ENCODE results near the gene FTO.
A peak's percentile ranks its signal among the peaks of the same experiment; 100 is the strongest.

Gene FTO

DNA sequence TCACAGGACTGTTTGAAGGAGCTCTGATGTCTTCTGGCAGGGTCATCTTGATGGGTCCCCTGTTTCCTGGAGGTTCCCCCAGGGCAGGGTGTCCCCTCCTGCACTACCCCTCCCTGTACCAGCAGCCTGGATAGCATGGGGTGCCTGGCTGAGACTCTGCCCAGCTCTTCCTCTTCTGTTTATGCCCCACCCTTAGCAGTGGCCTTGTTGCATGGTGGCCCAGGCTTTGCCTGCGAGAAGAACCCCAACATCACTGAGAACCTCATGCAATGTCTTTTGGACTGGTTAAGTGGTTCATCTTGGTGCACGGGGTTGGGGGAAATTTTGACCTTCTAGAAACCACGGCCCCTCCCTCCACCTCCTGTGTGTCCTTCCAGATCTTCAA lies 460.8 kb downstream of the FTO start:
- H3K18ac ChIP-seq (ENCODE audit: low read length): peak overlapping the region; percentile 68
- H3K36me3 ChIP-seq (replicated peaks in 1 of 2; ENCODE audit: control insufficient read depth in 2 of 2, insufficient read depth in 2 of 2, low read length in 2 of 2): no peaks in the 10 kb centered on the region
- H4K8ac ChIP-seq (ENCODE audit: low read depth, low read length): no peak overlapping the region
- H3K4me2 ChIP-seq (ENCODE audit: insufficient read depth, low read length, poor library complexity, severe bottlenecking): no peak overlapping the region
- H3K4me3 ChIP-seq (ENCODE audit: low read length in 2 of 2): no peak overlapping the region
- peaks cover 4 to 6% of the 10 kb centered on the region in 2 donors for H3K4me1 ChIP-seq (ENCODE audit: control insufficient read depth in 2 of 2, insufficient read depth in 1 of 2, low read depth in 1 of 2, low read length in 2 of 2)
- H4K91ac ChIP-seq (ENCODE audit: low read depth, low read length, poor library complexity): no peak overlapping the region
- H2AFZ ChIP-seq (ENCODE audit: low read length): no peak overlapping the region
- no peak for DNase-seq (ENCODE audit: low spot score)
- peaks cover 0 to 5% (median 0%) of the 10 kb centered on the region in 3 experiments for H3K27me3 ChIP-seq (ENCODE audit: control insufficient read depth in 3 of 3, insufficient read depth in 3 of 3, low read depth in 1 of 3, low read length in 3 of 3)
- peak overlapping the region; percentile 26 for H3K9ac ChIP-seq (ENCODE audit: low read depth, low read length, poor library complexity)
- no CpG with 5 or more reads among the region's 3 CpGs for WGBS, 2 donors (ENCODE audit: extremely low coverage in 2 of 2, insufficient read length in 2 of 2, insufficient replicate concordance in 1 of 2)
- no peak overlapping the region for H3K14ac ChIP-seq (ENCODE audit: low read length)
- no peak overlapping the region for H2AK5ac ChIP-seq (ENCODE audit: low read depth, low read length)
- no peak overlapping the region for H3K27ac ChIP-seq (replicated peaks; ENCODE audit: low read length)
- H2BK12ac ChIP-seq (ENCODE audit: low read length): peak overlapping the region; percentile 36
- H3K4ac ChIP-seq (ENCODE audit: low read length): no peak overlapping the region
- H2BK15ac ChIP-seq (ENCODE audit: low read length): no peak overlapping the region
- no peaks in the 10 kb centered on the region for H3K79me1 ChIP-seq (ENCODE audit: low read depth, low read length)
- H2BK5ac ChIP-seq (ENCODE audit: low read length): no peak overlapping the region
- no peak overlapping the region for H2BK120ac ChIP-seq (ENCODE audit: low read depth, low read length)
- H3K23ac ChIP-seq (ENCODE audit: low read depth, low read length, poor library complexity): no peak overlapping the region
- H3K9me3 ChIP-seq (replicated peaks in 1 of 2; ENCODE audit: control insufficient read depth in 2 of 2, insufficient read depth in 1 of 2, low read depth in 1 of 2, low read length in 2 of 2): peaks cover 1 to 3% of the 10 kb centered on the region in 2 donors

DNA sequence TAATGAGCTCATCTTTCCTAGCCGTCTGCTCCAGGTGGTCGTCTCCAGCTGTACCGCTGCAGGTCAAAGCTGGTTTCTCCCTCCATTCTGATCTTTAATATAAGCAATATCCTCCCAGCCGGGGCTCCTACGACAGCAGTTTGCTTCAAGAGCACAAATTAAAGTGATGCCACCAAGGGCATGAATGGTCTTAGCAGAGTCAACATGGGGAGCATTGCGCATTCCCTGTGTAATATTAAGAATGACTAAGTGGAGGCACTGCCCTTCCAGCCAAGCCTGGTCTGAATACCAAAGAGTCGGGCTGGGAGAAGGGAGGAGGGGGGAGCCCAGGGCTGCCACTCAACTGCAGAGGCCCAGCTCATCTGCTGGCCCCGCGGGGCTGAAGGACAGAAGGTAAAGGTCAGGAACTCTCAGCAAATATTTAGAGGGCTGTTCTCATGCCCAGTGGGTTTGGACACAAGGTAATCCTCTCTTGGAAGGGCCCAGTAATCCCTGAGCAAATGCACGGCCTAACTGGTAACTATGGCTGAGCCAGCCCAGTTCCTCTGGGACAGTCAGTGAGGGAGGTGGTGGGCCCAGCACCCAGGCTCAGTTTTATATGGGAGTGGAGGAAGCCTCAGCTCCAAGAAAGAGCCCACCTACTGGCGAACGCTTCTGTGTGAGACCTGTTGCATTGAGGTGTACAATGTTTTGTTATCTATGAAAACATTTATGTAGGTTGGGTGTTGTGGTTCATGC lies 461.4 kb downstream of the FTO start:
- Histone ChIP-seq H3K18ac (ENCODE audit: low read length) (peak overlapping the region; percentile 82), H4K8ac (ENCODE audit: low read depth, low read length) (no peak overlapping the region), H2AK5ac (ENCODE audit: low read depth, low read length) (no peak overlapping the region), H3K9ac (ENCODE audit: low read depth, low read length, poor library complexity) (no peak overlapping the region), H3K4me2 (ENCODE audit: insufficient read depth, low read length, poor library complexity, severe bottlenecking) (no peak overlapping the region), H3K23ac (ENCODE audit: low read depth, low read length, poor library complexity) (no peak overlapping the region), H2BK12ac (ENCODE audit: low read length) (no peak overlapping the region), H2BK15ac (ENCODE audit: low read length) (no peak overlapping the region), H3K4me3 (ENCODE audit: low read length in 2 of 2) (no peak overlapping the region), H3K27ac (replicated peaks; ENCODE audit: low read length) (no peak overlapping the region), H2BK5ac (ENCODE audit: low read length) (no peak overlapping the region), H3K27me3 (ENCODE audit: control insufficient read depth in 3 of 3, insufficient read depth in 3 of 3, low read depth in 1 of 3, low read length in 3 of 3) (peaks cover 0 to 5% (median 0%) of the 10 kb centered on the region in 3 experiments), H2AFZ (ENCODE audit: low read length) (peak overlapping the region; percentile 51), H3K36me3 (replicated peaks in 1 of 2; ENCODE audit: control insufficient read depth in 2 of 2, insufficient read depth in 2 of 2, low read length in 2 of 2) (no peaks in the 10 kb centered on the region), H3K4me1 (ENCODE audit: control insufficient read depth in 2 of 2, insufficient read depth in 1 of 2, low read depth in 1 of 2, low read length in 2 of 2) (peaks cover 4 to 6% of the 10 kb centered on the region in 2 donors), H3K9me3 (replicated peaks in 1 of 2; ENCODE audit: control insufficient read depth in 2 of 2, insufficient read depth in 1 of 2, low read depth in 1 of 2, low read length in 2 of 2) (peaks cover 1 to 3% of the 10 kb centered on the region in 2 donors), H3K4ac (ENCODE audit: low read length) (no peak overlapping the region), H4K91ac (ENCODE audit: low read depth, low read length, poor library complexity) (no peak overlapping the region), H2BK120ac (ENCODE audit: low read depth, low read length) (no peak overlapping the region), H3K14ac (ENCODE audit: low read length) (peak overlapping the region; percentile 39), H3K79me1 (ENCODE audit: low read depth, low read length) (no peaks in the 10 kb centered on the region)
- DNase-seq (ENCODE audit: low spot score): no peak
- no CpG with 5 or more reads among the region's 12 CpGs for WGBS, 2 donors (ENCODE audit: extremely low coverage in 2 of 2, insufficient read length in 2 of 2, insufficient replicate concordance in 1 of 2)

DNA sequence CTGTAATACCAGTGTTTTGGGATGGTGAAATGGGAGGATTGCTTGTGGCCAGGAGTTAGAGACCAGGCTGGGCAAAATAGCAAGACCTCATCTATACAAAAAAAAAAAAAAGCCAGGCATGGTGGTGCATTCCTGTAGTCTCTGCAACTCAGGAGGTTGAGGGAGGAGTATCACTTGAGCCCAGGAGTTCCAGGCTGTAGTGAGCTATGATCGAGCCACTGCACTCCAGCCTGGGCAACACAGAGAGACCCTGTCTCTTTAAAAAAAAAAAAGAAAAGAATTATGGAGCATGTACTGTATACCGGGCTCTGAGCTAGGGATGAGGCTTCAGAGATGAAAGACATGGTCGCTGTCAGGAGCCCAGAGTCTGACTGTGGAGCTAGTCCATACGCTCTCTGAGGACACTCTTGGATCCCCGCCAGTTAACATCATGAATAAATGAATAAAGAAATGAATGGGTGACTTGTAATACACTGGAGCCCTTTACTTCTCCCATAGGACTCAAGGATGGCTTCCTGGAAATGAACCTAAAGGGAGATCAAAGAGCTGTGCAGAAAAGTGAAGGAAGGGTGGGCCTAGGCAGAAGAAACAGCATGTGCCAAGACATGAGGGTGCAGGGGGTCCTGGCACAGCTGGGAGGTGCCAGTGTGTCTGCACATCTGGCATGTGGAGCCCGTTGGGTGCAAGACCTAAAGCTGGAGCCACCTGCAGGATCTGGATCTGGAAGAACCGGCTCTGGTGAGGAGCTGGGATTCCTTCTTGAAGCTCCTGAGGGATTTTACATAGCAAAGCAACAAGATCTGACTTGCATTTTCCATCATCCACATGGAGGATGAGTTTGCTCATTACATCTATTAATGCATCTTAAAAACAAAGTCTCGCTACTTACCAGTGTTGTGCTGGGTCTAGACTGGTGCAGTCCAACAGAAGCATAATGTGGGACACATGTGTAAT lies 462.2 kb downstream of the FTO start:
- Histone ChIP-seq H2BK120ac (ENCODE audit: low read depth, low read length) (no peak overlapping the region), H3K79me1 (ENCODE audit: low read depth, low read length) (no peaks in the 10 kb centered on the region), H3K4me2 (ENCODE audit: insufficient read depth, low read length, poor library complexity, severe bottlenecking) (no peak overlapping the region)

DNA sequence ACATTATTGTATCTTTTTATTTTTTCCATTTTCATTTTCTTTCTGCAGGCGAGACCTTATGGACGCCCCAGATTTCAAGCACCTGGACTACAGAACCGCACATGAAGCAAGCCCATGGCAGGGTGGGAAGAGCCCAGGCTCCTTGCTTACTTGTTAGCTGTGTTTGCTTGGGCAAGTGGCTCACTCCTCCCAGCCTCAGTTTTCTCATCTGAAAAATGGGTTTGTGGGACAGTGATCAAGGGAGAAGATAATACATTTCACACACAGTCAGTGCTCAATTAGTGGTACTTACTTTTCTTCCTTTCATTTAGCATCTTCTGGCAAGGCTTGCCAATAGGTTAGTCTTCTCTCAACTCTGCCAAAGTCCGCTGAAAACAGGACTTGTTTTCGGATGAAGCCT lies 465.2 kb downstream of the FTO start:
- H2BK120ac ChIP-seq (ENCODE audit: low read depth, low read length): no peak overlapping the region
- H3K4me3 ChIP-seq (ENCODE audit: low read length in 2 of 2): no peak overlapping the region
- H3K9ac ChIP-seq (ENCODE audit: low read depth, low read length, poor library complexity): no peak overlapping the region
- no peak overlapping the region for H2BK15ac ChIP-seq (ENCODE audit: low read length)
- WGBS, 2 donors (ENCODE audit: extremely low coverage in 2 of 2, insufficient read length in 2 of 2, insufficient replicate concordance in 1 of 2): no CpG with 5 or more reads among the region's 5 CpGs
- H2AFZ ChIP-seq (ENCODE audit: low read length): no peak overlapping the region
- H3K23ac ChIP-seq (ENCODE audit: low read depth, low read length, poor library complexity): no peak overlapping the region
- H3K4ac ChIP-seq (ENCODE audit: low read length): no peak overlapping the region
- DNase-seq (ENCODE audit: low spot score): no peak
- no peak overlapping the region for H4K8ac ChIP-seq (ENCODE audit: low read depth, low read length)
- no peaks in the 10 kb centered on the region for H3K36me3 ChIP-seq (replicated peaks in 1 of 2; ENCODE audit: control insufficient read depth in 2 of 2, insufficient read depth in 2 of 2, low read length in 2 of 2)
- no peak overlapping the region for H2BK12ac ChIP-seq (ENCODE audit: low read length)
- no peak overlapping the region for H4K91ac ChIP-seq (ENCODE audit: low read depth, low read length, poor library complexity)
- H3K9me3 ChIP-seq (replicated peaks in 1 of 2; ENCODE audit: control insufficient read depth in 2 of 2, insufficient read depth in 1 of 2, low read depth in 1 of 2, low read length in 2 of 2): no peaks in the 10 kb centered on the region
- peaks cover 0 to 20% (median 0%) of the 10 kb centered on the region in 3 experiments for H3K27me3 ChIP-seq (ENCODE audit: control insufficient read depth in 3 of 3, insufficient read depth in 3 of 3, low read depth in 1 of 3, low read length in 3 of 3)
- H3K4me2 ChIP-seq (ENCODE audit: insufficient read depth, low read length, poor library complexity, severe bottlenecking): no peak overlapping the region
- no peak overlapping the region for H3K18ac ChIP-seq (ENCODE audit: low read length)
- H3K4me1 ChIP-seq (ENCODE audit: control insufficient read depth in 2 of 2, insufficient read depth in 1 of 2, low read depth in 1 of 2, low read length in 2 of 2): peaks cover 11 to 29% of the 10 kb centered on the region in 2 donors
- no peak overlapping the region for H3K27ac ChIP-seq (replicated peaks; ENCODE audit: low read length)
- H3K14ac ChIP-seq (ENCODE audit: low read length): no peak overlapping the region
- H2BK5ac ChIP-seq (ENCODE audit: low read length): no peak overlapping the region
- no peak overlapping the region for H2AK5ac ChIP-seq (ENCODE audit: low read depth, low read length)
- no peaks in the 10 kb centered on the region for H3K79me1 ChIP-seq (ENCODE audit: low read depth, low read length)

More for the DNA sequence above, 462.2 kb downstream of the FTO start:
- H4K8ac ChIP-seq (ENCODE audit: low read depth, low read length): no peak overlapping the region
- no peak overlapping the region for H3K27ac ChIP-seq (replicated peaks; ENCODE audit: low read length)
- H3K36me3 ChIP-seq (replicated peaks in 1 of 2; ENCODE audit: control insufficient read depth in 2 of 2, insufficient read depth in 2 of 2, low read length in 2 of 2): no peaks in the 10 kb centered on the region
- no peak overlapping the region for H2BK15ac ChIP-seq (ENCODE audit: low read length)
- DNase-seq (ENCODE audit: low spot score): no peak
- H3K14ac ChIP-seq (ENCODE audit: low read length): no peak overlapping the region
- H2AFZ ChIP-seq (ENCODE audit: low read length): no peak overlapping the region
- H3K27me3 ChIP-seq (ENCODE audit: control insufficient read depth in 3 of 3, insufficient read depth in 3 of 3, low read depth in 1 of 3, low read length in 3 of 3): peaks cover 0 to 4% (median 0%) of the 10 kb centered on the region in 3 experiments
- peaks cover 1 to 3% of the 10 kb centered on the region in 2 donors for H3K9me3 ChIP-seq (replicated peaks in 1 of 2; ENCODE audit: control insufficient read depth in 2 of 2, insufficient read depth in 1 of 2, low read depth in 1 of 2, low read length in 2 of 2)
- H3K4me3 ChIP-seq (ENCODE audit: low read length in 2 of 2): no peak overlapping the region
- H3K9ac ChIP-seq (ENCODE audit: low read depth, low read length, poor library complexity): no peak overlapping the region
- WGBS, 2 donors (ENCODE audit: extremely low coverage in 2 of 2, insufficient read length in 2 of 2, insufficient replicate concordance in 1 of 2): no CpG with 5 or more reads among the region's 8 CpGs
- no peak overlapping the region for H3K4ac ChIP-seq (ENCODE audit: low read length)
- H4K91ac ChIP-seq (ENCODE audit: low read depth, low read length, poor library complexity): no peak overlapping the region
- H3K23ac ChIP-seq (ENCODE audit: low read depth, low read length, poor library complexity): no peak overlapping the region
- no peak overlapping the region for H2BK12ac ChIP-seq (ENCODE audit: low read length)
- peaks cover 6 to 12% of the 10 kb centered on the region in 2 donors for H3K4me1 ChIP-seq (ENCODE audit: control insufficient read depth in 2 of 2, insufficient read depth in 1 of 2, low read depth in 1 of 2, low read length in 2 of 2)
- H2AK5ac ChIP-seq (ENCODE audit: low read depth, low read length): no peak overlapping the region
- no peak overlapping the region for H2BK5ac ChIP-seq (ENCODE audit: low read length)
- H3K18ac ChIP-seq (ENCODE audit: low read length): peak overlapping the region; percentile 83

Data from neuronal stem cell (in vitro differentiated cells).